Measurements from ENCODE around the gene MN1.

MN1 gene

GRCh38 chr22:27810609-27811151 lies 9.1 kb upstream of the MN1 start:
- H3K36me3 Mint-ChIP-seq (ENCODE audit: low read depth): no peaks in the 10 kb centered on the region
- H3K27ac Mint-ChIP-seq: no peak overlapping the region
- H3K4me3 Mint-ChIP-seq: no peak overlapping the region
- H3K4me1 Mint-ChIP-seq (ENCODE audit: low read depth): no peaks in the 10 kb centered on the region
- H3K27me3 Mint-ChIP-seq (ENCODE audit: low read depth): peaks cover 12% of the 10 kb centered on the region
- no peaks in the 10 kb centered on the region for H3K9me3 Mint-ChIP-seq

- Mint-ChIP-seq H3K36me3 (ENCODE audit: low read depth) (no peaks in the 10 kb centered on the region), H3K4me1 (ENCODE audit: low read depth) (no peaks in the 10 kb centered on the region), H3K27ac (no peak overlapping the region)
Measured at GRCh38 chr22:27809700-27810608, 8.4 kb upstream of the MN1 start.

GRCh38 chr22:27809226-27809603 lies 7.7 kb upstream of the MN1 start:
- no peak overlapping the region for H3K4me3 Mint-ChIP-seq
- H3K27me3 Mint-ChIP-seq (ENCODE audit: low read depth): peaks cover 25% of the 10 kb centered on the region
- no peaks in the 10 kb centered on the region for H3K9me3 Mint-ChIP-seq
- no peak overlapping the region for H3K27ac Mint-ChIP-seq
- H3K4me1 Mint-ChIP-seq (ENCODE audit: low read depth): peaks cover 2% of the 10 kb centered on the region
- H3K36me3 Mint-ChIP-seq (ENCODE audit: low read depth): no peaks in the 10 kb centered on the region

More at GRCh38 chr22:27809700-27810608, 8.4 kb upstream of the MN1 start:
- Mint-ChIP-seq H3K9me3 (no peaks in the 10 kb centered on the region), H3K27me3 (ENCODE audit: low read depth) (peaks cover 18% of the 10 kb centered on the region), H3K4me3 (no peak overlapping the region)

GRCh38 chr22:27808451-27809225 lies 7.1 kb upstream of the MN1 start:
- H3K4me1 Mint-ChIP-seq (ENCODE audit: low read depth): peaks cover 2% of the 10 kb centered on the region
- no peaks in the 10 kb centered on the region for H3K36me3 Mint-ChIP-seq (ENCODE audit: low read depth)
- H3K9me3 Mint-ChIP-seq: no peaks in the 10 kb centered on the region
- H3K27ac Mint-ChIP-seq: no peak overlapping the region
- no peak overlapping the region for H3K4me3 Mint-ChIP-seq
- H3K27me3 Mint-ChIP-seq (ENCODE audit: low read depth): peaks cover 29% of the 10 kb centered on the region

- Mint-ChIP-seq H3K36me3 (ENCODE audit: low read depth) (no peaks in the 10 kb centered on the region), H3K27ac (no peak overlapping the region), H3K4me1 (ENCODE audit: low read depth) (peaks cover 8% of the 10 kb centered on the region), H3K4me3 (no peak overlapping the region), H3K9me3 (no peaks in the 10 kb centered on the region), H3K27me3 (ENCODE audit: low read depth) (peaks cover 48% of the 10 kb centered on the region)
Measured at GRCh38 chr22:27805841-27806240, 4.3 kb upstream of the MN1 start.

GRCh38 chr22:27804470-27805297 lies 3.1 kb upstream of the MN1 start:
- H3K9me3 Mint-ChIP-seq: no peaks in the 10 kb centered on the region
- H3K27me3 Mint-ChIP-seq (ENCODE audit: low read depth): peaks cover 48% of the 10 kb centered on the region
- H3K4me3 Mint-ChIP-seq: no peak overlapping the region
- peaks cover 8% of the 10 kb centered on the region for H3K4me1 Mint-ChIP-seq (ENCODE audit: low read depth)
- no peak overlapping the region for H3K27ac Mint-ChIP-seq
- H3K36me3 Mint-ChIP-seq (ENCODE audit: low read depth): no peaks in the 10 kb centered on the region

- no peak overlapping the region for H3K4me3 Mint-ChIP-seq
- peaks cover 8% of the 10 kb centered on the region for H3K4me1 Mint-ChIP-seq (ENCODE audit: low read depth)
- peaks cover 46% of the 10 kb centered on the region for H3K27me3 Mint-ChIP-seq (ENCODE audit: low read depth)
- H3K9me3 Mint-ChIP-seq: no peaks in the 10 kb centered on the region
- no peak overlapping the region for H3K27ac Mint-ChIP-seq
- no peaks in the 10 kb centered on the region for H3K36me3 Mint-ChIP-seq (ENCODE audit: low read depth)
Measured at GRCh38 chr22:27803841-27804415, 2.4 kb upstream of the MN1 start.

- Mint-ChIP-seq H3K27me3 (ENCODE audit: low read depth) (peaks cover 45% of the 10 kb centered on the region), H3K4me1 (ENCODE audit: low read depth) (peaks cover 8% of the 10 kb centered on the region), H3K36me3 (ENCODE audit: low read depth) (no peaks in the 10 kb centered on the region), H3K9me3 (no peaks in the 10 kb centered on the region), H3K4me3 (peak overlapping the region; percentile 65), H3K27ac (no peak overlapping the region)
Measured at GRCh38 chr22:27802346-27803073, 954 bp upstream of the MN1 start.

- H3K9me3 Mint-ChIP-seq: no peaks in the 10 kb centered on the region
- no peak overlapping the region for H3K27ac Mint-ChIP-seq
- no peaks in the 10 kb centered on the region for H3K36me3 Mint-ChIP-seq (ENCODE audit: low read depth)
- H3K27me3 Mint-ChIP-seq (ENCODE audit: low read depth): peaks cover 42% of the 10 kb centered on the region
- peak overlapping the region; percentile 63 for H3K4me3 Mint-ChIP-seq
- peaks cover 8% of the 10 kb centered on the region for H3K4me1 Mint-ChIP-seq (ENCODE audit: low read depth)
Measured at GRCh38 chr22:27801202-27801615, 347 bp downstream of the MN1 start.

- Mint-ChIP-seq H3K27ac (no peak overlapping the region), H3K36me3 (ENCODE audit: low read depth) (no peaks in the 10 kb centered on the region), H3K9me3 (no peaks in the 10 kb centered on the region), H3K4me3 (no peak overlapping the region), H3K4me1 (ENCODE audit: low read depth) (peaks cover 8% of the 10 kb centered on the region), H3K27me3 (ENCODE audit: low read depth) (peaks cover 38% of the 10 kb centered on the region)
Measured at GRCh38 chr22:27800250-27801201, 1.0 kb downstream of the MN1 start.

- Mint-ChIP-seq H3K9me3 (no peaks in the 10 kb centered on the region), H3K36me3 (ENCODE audit: low read depth) (no peaks in the 10 kb centered on the region), H3K27me3 (ENCODE audit: low read depth) (peaks cover 33% of the 10 kb centered on the region), H3K27ac (no peak overlapping the region), H3K4me1 (ENCODE audit: low read depth) (peaks cover 8% of the 10 kb centered on the region), H3K4me3 (no peak overlapping the region)
Measured at GRCh38 chr22:27799827-27800249, 1.7 kb downstream of the MN1 start.

GRCh38 chr22:27799015-27799826 lies 2.3 kb downstream of the MN1 start:
- no peaks in the 10 kb centered on the region for H3K36me3 Mint-ChIP-seq (ENCODE audit: low read depth)
- no peak overlapping the region for H3K4me3 Mint-ChIP-seq
- H3K27ac Mint-ChIP-seq: no peak overlapping the region
- H3K4me1 Mint-ChIP-seq (ENCODE audit: low read depth): peaks cover 7% of the 10 kb centered on the region
- H3K9me3 Mint-ChIP-seq: no peaks in the 10 kb centered on the region
- H3K27me3 Mint-ChIP-seq (ENCODE audit: low read depth): peaks cover 27% of the 10 kb centered on the region
